Left colon (tissue), 2 donors: ENCODE results near the gene GGCX. TPM values are rescaled to one million over a fixed set of nuclear protein-coding genes. Genes with fewer than 3 reads are reported as not detected.
"Not testable (repeated sequence)": the region's sequence is repeated elsewhere in the genome, so short reads cannot be mapped to it uniquely, and the experiment has no call there.

Experiments used
- ATAC-seq: fragments of 200-7000 bp; cut with Tn5 transposase; one replicate; pipeline ENCODE4 v1.9.1; 2020; ENCODE audit warnings: mild to moderate bottlenecking, moderate library complexity
- DNase-seq, 2 donors: peaks; one replicate each; pipeline ENCODE4 v3.0.0-alpha.2; 2020
- intact Hi-C, 2 donors: fragments of 100-400 bp; cut with DNase I in 1 of 2; cut with micrococcal nuclease in 1 of 2; formaldehyde crosslinking; loops; one replicate each; pipeline versions ENCODE4 v1.11.2 to v1.14.0; 2022; cut with DNase I, micrococcal nuclease
- total RNA-seq, 2 donors: library from RNA; stranded (reverse); fragmentation: NEBNext Ultra II Directional; extraction: Animal tissue kit (Norgen Biotek cat#: 25700); gene quantifications; one replicate each; pipeline ENCODE4 v1.2.1, GENCODE V29; 2021
- donor health status: DM: no; HTN: no; CAD: no.
- donor health status: DM: yes; HTN: yes; CAD: no.

The GGCX gene
- total RNA-seq, 2 donors from 2014 or later: 25.1 to 27.8 TPM

DNA sequence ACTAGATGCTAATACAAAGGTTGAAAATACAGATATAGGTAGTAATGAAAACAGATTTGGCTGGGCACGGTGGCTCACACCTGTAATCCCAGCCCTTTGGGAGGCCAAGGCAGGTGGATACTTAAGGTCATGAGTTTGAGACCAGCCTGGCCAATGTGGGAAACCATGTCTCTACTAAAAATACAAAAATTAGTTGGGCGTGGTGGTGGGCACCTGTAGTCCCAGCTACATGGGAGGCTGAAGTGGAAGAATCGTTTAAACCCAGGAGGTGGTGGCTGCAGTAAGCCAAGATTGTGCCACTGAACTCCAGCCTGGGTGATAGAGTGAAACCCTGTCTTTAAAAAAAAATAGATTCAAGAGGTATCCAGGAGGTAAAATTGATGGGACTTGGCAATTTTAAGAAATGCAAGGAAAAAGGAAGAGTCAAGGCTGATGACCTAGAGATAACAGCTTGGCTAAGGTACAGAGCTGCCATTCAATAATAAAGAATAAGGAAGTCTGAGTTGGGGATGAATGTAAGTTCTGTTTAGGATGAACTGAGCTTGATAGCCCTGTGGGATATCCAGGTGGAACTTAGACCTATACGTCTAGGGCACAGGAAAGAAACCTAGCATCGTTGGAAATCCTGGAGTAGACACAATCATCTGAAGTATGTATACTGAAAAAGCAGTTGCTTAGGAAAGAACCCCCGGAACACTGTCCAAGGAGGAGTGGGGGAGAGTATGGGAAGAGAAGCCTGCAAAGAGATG lies 13.3 kb downstream of the GGCX start:
- DNase-seq (no peak), ATAC-seq (peak; percentile 23)
- intact Hi-C loops: no loop called here

DNA sequence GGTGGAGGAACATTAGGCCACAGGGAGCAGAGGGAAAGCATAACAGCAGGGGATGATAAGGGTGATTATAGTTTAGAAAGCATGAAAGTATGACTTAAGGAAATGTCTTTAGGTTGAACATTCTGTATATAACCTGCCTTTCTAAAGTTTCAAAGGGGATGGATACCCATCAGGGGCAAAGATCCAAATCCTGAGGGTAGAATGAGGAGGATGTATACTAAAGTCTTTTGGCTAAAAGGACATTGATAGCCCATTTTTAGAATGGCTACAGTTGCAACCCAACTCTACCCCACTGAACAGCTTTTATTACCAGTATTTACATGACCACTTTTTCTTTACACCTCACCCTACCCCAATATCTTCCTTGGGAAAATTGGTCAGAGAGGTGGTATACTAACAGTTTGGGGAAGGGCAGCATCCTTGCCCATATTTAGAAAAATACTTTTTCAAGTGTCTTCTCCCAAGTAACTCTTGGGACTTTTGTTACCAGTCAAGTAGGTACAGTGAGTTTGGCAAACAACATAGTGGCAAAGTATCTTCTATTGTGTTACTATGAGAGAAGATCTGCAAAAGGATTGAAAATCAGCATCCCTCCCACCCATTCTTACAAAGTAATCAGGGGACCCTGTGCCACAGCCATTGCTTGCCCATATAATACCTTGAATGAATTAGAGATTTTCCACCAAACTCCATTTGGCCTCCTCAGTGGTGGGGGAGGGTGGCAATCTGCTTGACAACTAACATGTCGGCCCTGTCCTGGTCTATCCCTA lies 14.0 kb downstream of the GGCX start:
- intact Hi-C loops: no loop called here
- ATAC-seq (peak; percentile 14), DNase-seq (no peak)

DNA sequence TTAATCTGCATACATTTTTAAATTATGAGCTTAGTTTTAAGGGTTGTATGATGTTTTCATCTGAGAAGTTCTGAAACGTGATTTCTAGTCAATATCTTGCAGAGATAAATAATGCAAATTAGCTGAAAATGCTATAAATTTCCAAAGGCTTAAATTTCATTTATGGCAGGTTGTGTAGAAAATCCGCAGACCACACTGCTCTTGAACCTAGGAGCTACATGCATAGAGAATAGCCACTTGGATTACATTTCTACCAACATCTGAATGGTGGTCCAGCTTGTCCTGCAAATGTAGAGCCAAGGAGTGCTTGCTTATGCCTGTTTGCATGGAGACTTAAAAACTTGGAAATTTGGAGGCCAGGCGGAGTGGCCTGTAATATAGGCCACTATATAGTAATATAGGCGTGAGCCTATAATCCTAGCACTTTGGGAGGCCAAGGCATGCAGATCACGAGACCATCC lies 15.5 kb downstream of the GGCX start:
- intact Hi-C loops: no loop called here
- ATAC-seq: no peak
- DNase-seq: no peak

DNA sequence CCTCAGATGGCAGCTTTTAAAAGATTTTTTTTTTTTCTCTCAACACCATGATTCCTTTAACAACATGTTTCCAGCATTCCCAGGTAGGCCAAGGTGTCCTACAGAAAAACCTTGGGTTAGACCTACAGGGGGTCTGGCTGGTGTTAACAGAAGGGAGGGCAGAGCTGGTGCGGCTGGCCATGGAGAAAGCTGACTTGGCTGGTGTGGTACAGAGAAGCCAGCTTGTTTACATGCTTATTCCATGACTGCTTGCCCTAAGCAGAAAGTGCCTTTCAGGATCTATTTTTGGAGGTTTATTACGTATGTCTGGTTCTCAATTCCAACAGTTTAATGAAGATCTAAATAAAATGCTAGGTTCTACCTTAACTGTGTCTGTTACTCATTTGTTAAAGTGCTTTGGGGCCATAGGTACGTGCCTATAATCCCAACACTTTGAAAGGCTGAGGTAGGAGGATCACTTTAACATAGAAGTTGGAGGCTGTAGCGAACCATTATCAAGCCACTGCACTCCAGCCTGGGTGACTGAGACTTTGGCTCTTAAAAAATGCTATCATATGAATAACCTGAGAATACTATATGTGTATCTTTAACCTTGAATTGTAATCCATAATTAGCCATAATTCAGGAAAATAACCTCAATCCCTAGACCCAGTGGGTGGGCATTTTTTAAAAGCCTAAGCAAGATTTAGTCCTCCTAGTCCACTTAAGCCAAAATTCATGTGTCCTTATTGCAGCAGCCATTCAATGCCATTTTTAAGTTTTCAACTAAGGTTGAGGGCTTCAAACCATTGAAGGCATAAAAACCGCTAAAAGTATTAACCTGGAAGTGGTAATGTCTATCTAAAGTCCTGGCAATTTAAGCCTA lies 16.1 kb downstream of the GGCX start:
- intact Hi-C loops: loop anchor here in 1 of 2 donors (5.0 kb wide), 1 partner anchor 118 kb away; no protein-coding TSS in a partner anchor
- DNase-seq, ATAC-seq: not testable (repeated sequence)

DNA sequence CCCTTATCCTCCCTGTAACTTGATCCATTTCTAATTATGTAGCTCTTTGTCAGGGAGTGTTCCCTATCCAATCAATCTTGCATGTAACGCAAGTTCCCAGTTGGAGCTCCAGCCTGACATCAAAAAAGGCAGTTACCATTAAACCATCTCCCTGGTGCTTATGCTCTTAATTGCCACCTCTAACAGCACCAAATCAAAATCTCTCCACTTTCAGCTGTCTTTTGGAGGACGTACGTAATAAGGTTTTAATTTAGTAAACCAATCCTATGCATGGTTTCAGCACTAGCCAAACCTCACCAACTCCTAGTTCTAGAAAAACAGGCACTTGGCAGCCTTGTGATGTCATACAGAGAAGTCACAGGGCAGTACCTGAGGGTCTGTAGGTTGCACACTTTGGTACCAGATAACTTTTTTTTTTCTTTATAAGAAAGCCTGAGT lies 17.0 kb downstream of the GGCX start:
- not testable (repeated sequence) for ATAC-seq, DNase-seq
- intact Hi-C loops: loop anchor here in 1 of 2 donors (5.0 kb wide), 1 partner anchor 117 kb away; no protein-coding TSS in a partner anchor

GRCh38 chr2:85542777-85543176 lies 18.5 kb downstream of the GGCX start:
- ATAC-seq: no peak
- no peak for DNase-seq
- intact Hi-C loops: loop anchor here in 1 of 2 donors (5.0 kb wide), 1 partner anchor 115 kb away; no protein-coding TSS in a partner anchor

DNA sequence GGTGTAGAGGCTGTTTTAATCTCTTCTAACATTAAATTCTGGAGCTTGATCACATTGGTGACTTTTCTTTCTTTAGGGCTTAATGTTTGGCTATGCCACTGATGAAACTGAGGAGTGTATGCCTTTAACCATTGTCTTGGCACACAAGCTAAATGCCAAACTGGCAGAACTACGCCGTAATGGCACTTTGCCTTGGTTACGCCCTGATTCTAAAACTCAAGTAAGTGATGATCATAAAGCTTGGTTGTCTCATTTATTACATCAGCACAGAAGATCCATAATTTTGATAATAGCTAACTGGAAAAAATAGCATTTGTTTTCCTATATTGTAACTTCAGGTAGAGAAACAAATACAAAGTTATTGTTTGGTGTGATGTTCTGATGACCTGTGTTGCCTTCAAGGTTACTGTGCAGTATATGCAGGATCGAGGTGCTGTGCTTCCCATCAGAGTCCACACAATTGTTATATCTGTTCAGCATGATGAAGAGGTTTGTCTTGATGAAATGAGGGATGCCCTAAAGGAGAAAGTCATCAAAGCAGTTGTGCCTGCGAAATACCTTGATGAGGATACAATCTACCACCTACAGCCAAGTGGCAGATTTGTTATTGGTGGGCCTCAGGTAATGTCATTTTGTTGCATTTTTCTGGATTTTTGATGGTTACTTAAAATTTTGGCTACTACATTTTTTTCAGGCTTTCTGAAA lies 19.4 kb downstream of the GGCX start:
- DNase-seq (peak in 1 of 2 donors; percentile 53), ATAC-seq (no peak)
- intact Hi-C loops: loop anchor here in 1 of 2 donors (5.0 kb wide), 1 partner anchor 115 kb away; no protein-coding TSS in a partner anchor

GRCh38 chr2:85541262-85541661 lies 20.0 kb downstream of the GGCX start:
- intact Hi-C loops: loop anchor here in 1 of 2 donors (5.0 kb wide), 1 partner anchor 114 kb away; no protein-coding TSS in a partner anchor
- no peak for ATAC-seq
- DNase-seq: no peak

- DNase-seq (no peak), ATAC-seq (no peak)
- intact Hi-C loops: loop anchor here in 1 of 2 donors (5.0 kb wide), 1 partner anchor 113 kb away; no protein-coding TSS in a partner anchor
These were observed 21.1 kb downstream of the GGCX start for GRCh38 chr2:85540133-85540648.

- ATAC-seq (peak; percentile 61), DNase-seq (peak; percentile 75 to 79)
- intact Hi-C loops: loop anchor here in 1 of 2 donors (5.0 kb wide), 1 partner anchor 112 kb away; no protein-coding TSS in a partner anchor
These were observed 21.7 kb downstream of the GGCX start for GRCh38 chr2:85539361-85540132.

DNA sequence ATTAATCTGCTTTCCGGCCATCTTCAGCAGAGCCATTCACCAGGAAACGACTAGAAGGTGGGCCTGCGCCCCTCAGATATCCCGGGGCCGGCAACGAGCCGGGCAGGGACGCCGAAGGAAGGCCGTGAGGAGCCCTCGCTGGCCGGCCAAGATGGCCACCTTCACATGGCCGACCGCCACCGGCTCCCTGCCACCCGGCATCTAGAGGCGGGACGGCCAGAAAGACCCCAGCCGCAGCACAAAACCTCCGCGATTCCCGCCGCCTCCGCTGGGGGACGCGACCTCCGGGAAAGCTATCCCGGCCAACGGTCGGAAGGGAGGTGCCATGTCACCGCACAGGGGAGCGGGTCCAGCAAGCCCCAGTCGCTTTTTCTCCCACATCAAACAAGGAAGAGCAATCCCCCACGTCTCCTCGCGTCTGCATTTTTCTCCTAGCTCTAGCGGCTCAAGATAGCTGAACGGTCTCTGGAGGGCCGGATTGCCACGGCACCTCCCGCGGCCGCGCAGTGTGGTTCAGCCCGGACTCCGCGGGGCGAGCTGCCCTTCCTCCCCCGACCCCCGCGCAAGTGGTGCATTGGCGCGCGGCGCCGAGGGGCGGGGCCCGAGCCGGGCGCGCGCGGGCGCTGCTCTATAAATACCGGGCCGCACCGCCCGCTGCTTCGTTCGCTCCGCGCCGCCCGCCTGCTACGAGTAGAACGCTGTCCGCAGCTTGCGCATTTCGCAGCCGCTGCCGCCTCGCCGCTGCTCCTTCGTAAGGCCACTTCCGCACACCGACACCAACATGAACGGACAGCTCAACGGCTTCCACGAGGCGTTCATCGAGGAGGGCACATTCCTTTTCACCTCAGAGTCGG lies 22.6 kb downstream of the GGCX start, which contains the start of gene MAT2A:
Gene MAT2A (plus strand): TSS at position 662 of the 854 bp plus-strand sequence. CDS start 120 bp downstream, at position 782.
- peak; percentile 80 for ATAC-seq
- intact Hi-C loops: no loop called here
- peak; percentile 92 to 93 for DNase-seq

GRCh38 chr2:85537600-85538506 lies 23.4 kb downstream of the GGCX start:
- peak; percentile 71 for DNase-seq
- intact Hi-C loops: no loop called here
- peak; percentile 32 for ATAC-seq

- DNase-seq (no peak), ATAC-seq (no peak)
- intact Hi-C loops: no loop called here
These were observed 24.8 kb downstream of the GGCX start for GRCh38 chr2:85536479-85536878.

DNA sequence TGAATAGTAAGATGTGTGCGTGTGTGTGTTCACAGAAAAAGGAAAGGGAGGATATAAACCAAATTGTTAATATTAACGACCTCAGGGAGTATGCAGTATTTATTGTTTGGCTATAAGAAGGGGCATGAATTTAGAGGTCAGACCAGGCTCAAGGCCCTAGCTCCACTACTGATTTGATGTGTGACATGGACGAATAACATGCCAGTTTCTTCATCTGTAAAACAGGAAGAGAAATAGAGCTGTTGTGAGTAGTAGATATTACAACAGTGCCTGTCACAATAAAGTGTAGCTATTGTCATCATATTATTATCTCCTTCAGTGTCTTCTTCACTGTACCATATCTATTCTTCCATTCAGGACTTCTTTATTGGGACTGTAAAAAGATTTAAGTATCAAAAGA lies 26.4 kb downstream of the GGCX start:
- no peak for DNase-seq
- no peak for ATAC-seq
- intact Hi-C loops: no loop called here

DNA sequence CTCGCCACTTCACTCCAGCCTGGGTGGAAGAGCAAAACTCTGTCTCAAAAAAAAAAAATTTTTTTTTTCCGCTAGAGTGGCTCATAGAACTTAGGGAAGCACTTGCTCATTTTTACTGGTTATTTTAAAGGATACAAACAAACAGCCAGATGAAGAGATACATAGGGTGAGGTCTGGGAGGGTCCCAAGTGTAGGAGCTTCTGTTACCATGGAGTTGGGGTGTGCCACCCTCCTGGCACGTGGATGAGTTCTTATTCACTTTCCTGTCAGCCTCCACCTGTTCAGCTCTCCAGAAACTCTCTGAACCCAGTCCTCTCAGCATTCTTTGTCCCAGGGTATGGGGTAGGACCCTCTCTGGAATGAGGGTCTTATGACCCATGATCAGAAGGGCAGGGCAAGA lies 27.2 kb downstream of the GGCX start:
- DNase-seq (no peak), ATAC-seq (peak; percentile 20)
- intact Hi-C loops: no loop called here
